T follicular helper cell (primary cell): ENCODE results near the gene PRAMEF2.
"Not testable (repeated sequence)": the region's sequence is repeated elsewhere in the genome, so short reads cannot be mapped to it uniquely, and the experiment has no call there.

Source experiments
- DNase-seq: peaks from one replicate; pipeline ENCODE4 v3.0.0-alpha.2; 2020; ENCODE audit warnings: low read depth
- total RNA-seq, 2 experiments: gene quantifications; one replicate each; lab custom pipeline; 2026; lab: John Stamatoyannopoulos, UW

Gene PRAMEF2
- 0 reads per million in 2 experiments for total RNA-seq

GRCh38 chr1:12856786-12857185 is at the start of gene PRAMEF2:
PRAMEF2 (plus strand) TSS chr1:12857086; CDS start chr1:12859010, 1,924 bp downstream.
- not testable (repeated sequence) for DNase-seq

- no peak for DNase-seq
Observed at GRCh38 chr1:12809933-12810332, 47.0 kb upstream of the PRAMEF2 start.

GRCh38 chr1:12810691-12811408 is 46.0 kb upstream of the PRAMEF2 start:
- no peak for DNase-seq

GRCh38 chr1:12811409-12811784 is 45.5 kb upstream of the PRAMEF2 start:
- no peak for DNase-seq

GRCh38 chr1:12819061-12819460 is 37.8 kb upstream of the PRAMEF2 start:
- DNase-seq, result not testable (repeated sequence)

- DNase-seq, result not testable (repeated sequence)
Observed at GRCh38 chr1:12831310-12831709, 25.6 kb upstream of the PRAMEF2 start, which contains the start of gene PRAMEF11. PRAMEF11 (minus strand) TSS chr1:12831410; CDS start chr1:12828789, 2,621 bp downstream.

GRCh38 chr1:12833251-12833650 is 23.6 kb upstream of the PRAMEF2 start:
- DNase-seq, result not testable (repeated sequence)

- DNase-seq, result not testable (repeated sequence)
Observed at GRCh38 chr1:12848620-12849019, 8.3 kb upstream of the PRAMEF2 start, which contains the start of gene HNRNPCL1. HNRNPCL1 (minus strand) TSS chr1:12848720; CDS start chr1:12848289, 431 bp downstream.

- DNase-seq, result no peak
Observed at GRCh38 chr1:12851779-12852178, 5.1 kb upstream of the PRAMEF2 start.

- not testable (repeated sequence) for DNase-seq
Observed at GRCh38 chr1:12863131-12863880, 6.4 kb downstream of the PRAMEF2 start.

- not testable (repeated sequence) for DNase-seq
Observed at GRCh38 chr1:12878453-12878852, 21.6 kb downstream of the PRAMEF2 start.

- DNase-seq, result not testable (repeated sequence)
Observed at GRCh38 chr1:12886101-12886500, 29.2 kb downstream of the PRAMEF2 start, which contains the start of gene PRAMEF4. PRAMEF4 (minus strand) TSS chr1:12886201; CDS start chr1:12883394, 2,807 bp downstream.

GRCh38 chr1:12898170-12898569 is 41.3 kb downstream of the PRAMEF2 start, which contains the start of gene PRAMEF10:
PRAMEF10 (minus strand) TSS chr1:12898270; CDS start chr1:12895847, 2,423 bp downstream.
- DNase-seq, result not testable (repeated sequence)

GRCh38 chr1:12899186-12899585 is 42.3 kb downstream of the PRAMEF2 start:
- DNase-seq, result not testable (repeated sequence)

GRCh38 chr1:12903793-12904572 is 47.1 kb downstream of the PRAMEF2 start:
- DNase-seq, result not testable (repeated sequence)
